GM21515 (cell line): Measurements from ENCODE around the gene TIGD1.
"Not testable (repeated sequence)": the region's sequence is repeated elsewhere in the genome, so short reads cannot be mapped to it uniquely, and the experiment has no call there.

Source experiments
- ATAC-seq: cut with Tn5 transposase; IDR thresholded peaks from one replicate; pipeline ENCODE4 v1.9.1; 2021; ENCODE audit not compliant: unreplicated experiment

The TIGD1 gene

DNA sequence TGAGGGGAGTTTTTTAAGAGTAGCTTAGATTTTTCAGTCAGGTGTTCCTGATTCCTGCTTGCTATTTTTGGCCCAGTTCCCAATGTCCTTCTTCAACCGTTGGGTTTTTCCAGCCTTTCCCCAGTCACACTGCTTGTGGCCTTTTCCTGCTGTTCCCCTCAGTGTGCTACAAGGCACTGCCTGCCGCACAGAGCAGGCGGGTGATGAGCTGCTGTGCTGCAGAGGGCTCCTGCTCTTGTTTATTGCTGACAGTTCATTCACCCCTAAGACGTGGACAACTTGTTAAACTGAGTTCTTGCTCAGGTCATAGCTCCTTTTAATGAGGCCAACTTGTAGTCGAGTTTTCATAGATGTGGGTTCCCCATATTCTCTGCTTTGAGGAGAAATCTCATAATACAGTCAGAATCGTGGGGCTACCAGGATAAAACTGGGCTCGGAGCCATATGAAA lies 20.7 kb upstream of the TIGD1 start:
- ATAC-seq, result no peak

DNA sequence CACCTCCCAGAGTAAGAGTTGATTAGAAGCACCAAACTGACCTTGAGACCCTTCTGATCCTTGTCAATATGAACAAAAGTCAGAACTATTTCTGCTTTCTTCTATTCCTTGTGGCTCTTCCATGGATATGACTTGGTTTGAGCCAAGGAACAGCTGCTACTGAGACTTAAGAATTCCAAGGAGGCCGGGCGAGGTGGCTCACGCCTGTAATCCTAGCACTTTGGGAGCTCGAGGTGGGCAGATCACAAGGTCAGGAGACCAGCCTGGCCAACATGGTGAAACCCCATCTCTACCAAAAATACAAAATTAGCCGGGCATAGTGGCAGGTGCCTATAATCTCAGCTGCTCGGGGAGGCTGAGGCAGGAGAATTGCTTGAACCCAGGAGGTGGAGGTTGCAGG lies 20.1 kb upstream of the TIGD1 start:
- not testable (repeated sequence) for ATAC-seq

DNA sequence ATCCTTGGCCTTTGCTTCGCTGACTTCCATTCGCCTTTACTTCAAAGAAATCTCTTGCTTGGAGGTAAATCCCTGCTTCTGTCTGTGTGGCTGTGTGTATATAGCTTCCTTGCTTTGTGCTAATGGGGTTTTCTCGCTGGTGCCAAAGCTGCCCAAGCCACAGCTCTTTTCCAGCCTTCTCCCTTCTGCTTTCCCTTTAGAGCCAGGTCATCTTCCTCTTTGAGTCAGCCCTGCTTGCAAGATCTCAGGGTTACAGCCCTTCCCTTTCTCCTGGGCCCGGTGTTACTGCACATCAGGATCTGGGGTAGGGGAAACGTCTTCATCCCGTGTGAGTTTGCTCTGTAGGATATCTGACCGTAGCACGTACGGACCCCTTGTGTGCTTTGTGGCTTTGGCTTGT lies 19.2 kb upstream of the TIGD1 start:
- ATAC-seq, result no peak

DNA sequence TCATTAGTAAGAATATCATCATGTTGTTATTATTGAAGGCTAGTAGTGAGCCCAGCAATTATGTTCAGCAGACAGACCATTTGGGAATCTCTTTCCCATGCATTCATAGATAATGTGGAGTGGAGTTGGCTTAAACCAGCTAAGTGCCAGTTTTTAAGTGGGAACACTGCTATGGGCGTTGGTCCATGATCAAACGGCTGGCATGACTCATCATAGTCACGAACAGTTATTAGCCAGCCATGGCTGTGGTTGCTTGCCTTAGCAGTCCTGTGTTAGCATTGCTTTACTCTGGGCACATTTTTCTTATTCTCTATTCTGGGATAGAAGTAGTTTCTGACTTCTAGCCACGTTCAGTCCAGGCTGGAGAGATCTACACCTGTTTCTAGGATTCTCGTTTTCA lies 17.8 kb upstream of the TIGD1 start:
- no peak for ATAC-seq

DNA sequence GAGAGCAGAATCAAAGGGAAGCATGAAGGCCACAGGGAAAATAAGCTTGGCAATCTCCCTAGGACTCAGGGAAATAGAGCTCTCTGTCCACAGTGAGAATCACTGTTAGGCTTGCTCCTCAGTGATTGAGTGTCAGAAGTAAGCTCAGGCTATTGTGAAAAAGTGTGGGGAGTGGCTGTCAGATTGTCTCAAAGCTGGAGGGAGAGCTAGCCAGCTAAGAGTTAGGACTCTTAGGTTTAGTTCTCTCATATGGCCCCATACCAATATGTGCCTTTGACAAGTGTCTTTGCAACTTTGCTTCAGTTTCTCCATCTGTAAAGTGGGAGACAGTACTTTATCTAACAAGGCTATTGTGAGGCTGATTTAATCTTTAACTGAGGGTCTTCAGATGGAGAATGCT lies 17.4 kb upstream of the TIGD1 start:
- ATAC-seq, result no peak

DNA sequence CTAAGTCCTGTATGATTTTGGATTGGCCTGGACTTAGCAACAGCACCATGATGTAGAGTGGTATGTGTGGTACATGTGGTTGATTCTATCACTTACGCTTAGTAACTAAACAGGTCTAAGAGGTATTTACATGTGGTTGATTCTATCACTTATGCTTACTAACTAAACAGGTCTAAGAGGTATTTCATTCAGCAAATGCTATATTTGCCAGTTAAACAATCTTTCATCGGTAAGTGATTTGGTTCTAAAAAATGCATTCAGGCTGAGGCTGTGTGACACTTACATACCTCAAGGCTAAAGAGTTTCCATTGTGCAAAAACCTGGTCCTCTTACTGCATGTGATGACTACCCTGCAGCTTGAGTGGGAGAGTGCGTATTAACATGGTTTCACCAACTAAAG lies 13.2 kb upstream of the TIGD1 start:
- no peak for ATAC-seq

DNA sequence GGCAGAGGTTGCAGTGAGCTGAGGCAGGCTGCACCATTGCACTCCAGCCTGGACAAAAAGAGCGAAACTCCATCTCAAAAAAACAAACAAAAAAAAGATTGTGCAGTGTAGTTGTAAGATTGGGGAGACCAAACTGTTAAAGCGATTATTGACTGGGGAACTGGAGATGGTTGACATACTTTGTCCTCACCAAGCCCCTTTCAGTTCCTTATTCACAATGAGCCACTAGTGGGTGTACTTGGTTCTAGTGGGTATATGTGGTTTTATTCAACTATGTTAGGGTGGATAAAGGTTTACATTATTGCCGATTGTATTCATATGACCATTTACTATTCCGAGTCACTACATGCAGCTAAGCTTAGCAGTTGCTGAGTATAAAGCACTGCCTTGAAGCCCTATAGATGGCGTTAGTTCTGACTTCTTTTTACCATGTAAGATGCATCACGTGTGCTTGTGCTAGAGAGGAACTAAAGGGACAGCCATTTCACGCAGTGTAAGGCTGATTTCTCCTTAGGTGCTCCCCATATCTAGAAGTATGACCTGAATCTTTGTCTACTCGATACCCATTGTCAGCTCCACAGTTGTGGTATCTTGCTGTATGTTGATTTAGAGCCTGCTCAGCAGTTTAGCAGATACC lies 12.3 kb upstream of the TIGD1 start:
- no peak for ATAC-seq

DNA sequence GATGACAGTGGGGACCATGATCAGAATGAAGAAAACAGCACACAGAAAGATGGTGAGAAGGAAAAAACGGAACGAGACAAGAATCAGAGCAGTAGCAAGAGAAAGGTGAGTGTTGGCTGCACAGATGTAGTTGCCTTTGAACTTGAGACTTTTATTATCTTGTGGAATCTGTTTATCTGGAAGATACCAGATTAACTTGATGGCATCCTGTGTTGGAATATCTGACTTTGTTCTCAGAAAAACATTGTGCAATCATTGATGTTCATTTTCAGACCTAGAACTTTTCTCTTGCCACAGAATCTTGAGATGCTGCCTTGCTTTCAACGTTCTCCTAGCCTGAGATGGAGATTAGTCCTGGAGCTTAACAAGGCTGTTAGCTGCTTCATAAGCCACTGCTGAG lies 6.1 kb upstream of the TIGD1 start:
- no peak for ATAC-seq

DNA sequence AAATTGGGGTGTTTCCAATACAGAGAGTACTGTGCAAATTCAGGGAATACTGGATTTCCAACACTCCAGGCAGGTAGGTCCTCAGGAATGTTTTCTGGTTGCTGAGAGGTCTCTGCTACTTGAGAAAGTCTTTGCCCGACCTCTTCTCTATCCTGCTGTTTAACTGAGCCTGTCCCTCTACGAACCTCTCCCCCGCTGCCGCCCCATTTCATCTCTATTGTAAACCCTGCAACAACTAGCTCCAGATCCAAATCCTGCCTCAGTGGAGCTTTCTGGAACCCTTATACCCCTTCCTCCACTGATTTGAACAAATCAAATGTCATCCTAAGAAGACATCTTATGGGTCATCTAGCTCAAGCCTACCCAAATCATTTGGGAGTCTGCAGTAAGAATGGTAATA lies 1.4 kb upstream of the TIGD1 start:
- ATAC-seq, result no peak

DNA sequence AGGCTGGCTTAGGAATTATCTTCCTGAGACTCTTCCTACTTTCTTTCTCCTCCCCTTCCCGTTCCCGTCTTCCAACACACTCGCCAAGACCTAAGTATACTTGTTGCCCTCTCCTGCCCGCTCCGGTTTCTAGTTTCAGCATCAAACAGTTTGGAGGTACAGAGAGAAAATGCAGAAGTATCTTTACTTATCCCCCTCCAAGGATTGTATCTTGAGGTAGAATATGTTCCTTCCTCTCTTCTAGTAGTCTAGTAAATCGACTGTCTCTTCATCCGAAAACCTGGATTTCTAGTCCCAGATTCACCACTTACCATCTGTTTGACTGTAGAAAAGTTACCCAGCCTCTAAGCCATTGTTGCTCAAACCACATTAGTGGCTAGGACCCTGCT lies 887 bp upstream of the TIGD1 start:
- ATAC-seq, result no peak

DNA sequence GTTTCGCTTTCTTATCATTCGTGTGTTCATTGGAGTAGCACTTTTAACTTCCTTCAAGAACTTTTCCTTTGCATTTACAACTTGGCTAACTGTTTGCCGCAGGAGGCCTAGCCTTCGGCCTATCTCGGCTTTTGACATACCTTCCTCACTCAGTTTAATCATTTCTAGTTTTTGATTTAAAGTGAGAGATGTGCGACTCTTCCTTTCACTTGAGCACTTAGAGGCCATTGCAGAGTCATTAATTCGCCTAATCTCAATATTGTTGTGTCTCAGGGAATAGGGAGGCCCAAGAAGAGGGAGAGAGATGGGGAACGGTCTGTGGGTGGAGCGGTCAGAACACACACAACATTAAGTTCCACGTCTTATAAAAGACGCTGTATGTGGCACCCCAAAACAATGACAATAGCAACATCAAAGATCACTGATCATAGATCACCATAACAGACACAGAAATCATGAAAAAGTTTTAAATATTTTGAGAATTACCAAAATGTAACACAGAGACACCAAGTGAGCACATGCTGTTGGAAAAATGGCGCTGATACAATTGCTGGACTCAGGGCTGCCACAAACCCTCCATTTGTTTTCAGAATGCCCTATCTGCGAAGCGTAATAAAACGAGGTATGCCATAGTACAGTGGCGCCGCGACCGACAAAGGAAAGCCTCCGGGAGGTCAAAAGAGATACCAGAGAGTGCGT lies 553 bp downstream of the TIGD1 start:
- no peak for ATAC-seq

DNA sequence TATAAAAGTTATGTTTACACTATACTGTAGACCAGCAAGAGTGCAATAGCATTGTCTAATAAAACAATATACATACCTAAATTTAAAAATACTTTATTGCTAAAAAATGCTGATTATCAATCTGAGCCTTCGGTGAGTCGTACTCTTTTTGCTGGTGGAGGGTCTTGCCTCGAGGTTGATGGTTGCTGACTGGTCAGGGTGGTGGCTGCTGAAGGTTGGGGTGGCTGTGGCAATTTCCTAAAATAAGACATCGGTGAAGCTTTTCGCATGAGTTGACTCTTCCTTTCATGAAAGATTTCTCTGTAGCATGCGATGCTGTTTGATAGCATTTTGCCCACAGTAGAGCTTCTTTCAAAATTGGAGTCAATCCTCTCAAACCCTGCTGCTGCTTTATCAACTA lies 2.4 kb downstream of the TIGD1 start:
- ATAC-seq, result no peak

DNA sequence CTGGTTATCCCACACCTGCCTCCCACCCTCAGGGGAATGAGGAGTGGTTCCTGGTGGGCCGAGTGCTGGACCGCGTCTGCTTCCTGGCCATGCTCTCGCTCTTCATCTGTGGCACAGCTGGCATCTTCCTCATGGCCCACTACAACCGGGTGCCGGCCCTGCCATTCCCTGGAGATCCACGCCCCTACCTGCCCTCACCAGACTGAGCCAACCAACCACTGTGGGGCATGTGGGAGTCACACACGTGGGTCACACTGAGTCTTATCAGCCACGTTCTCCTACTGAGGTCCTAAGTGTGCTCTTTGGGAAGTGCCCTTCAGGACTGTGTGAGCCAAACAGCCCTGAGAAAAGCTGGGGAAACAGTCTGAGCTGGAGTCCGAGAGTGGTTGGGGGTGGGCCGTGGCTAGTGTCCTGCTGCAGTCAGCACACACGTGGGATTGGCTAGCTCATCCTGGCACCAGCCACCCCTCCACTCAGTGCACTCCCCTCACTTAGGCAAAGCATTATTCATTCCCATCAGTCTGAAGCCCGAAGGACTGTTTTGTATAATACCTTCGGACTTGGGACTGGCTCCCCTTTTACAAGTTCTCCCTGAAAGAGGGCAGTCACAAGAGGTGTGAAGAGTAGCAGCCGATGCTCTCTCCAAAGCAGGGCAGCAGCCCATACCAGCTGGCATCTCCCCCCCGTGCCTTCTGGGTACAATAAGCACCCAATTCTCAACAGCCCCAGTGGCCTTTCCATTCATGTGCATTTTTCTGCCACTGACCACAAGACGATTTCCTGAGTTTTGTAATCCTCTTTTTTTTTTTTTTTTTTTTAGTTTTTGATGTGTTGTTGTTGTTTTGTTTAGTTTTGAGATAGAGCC lies 4.6 kb downstream of the TIGD1 start:
- ATAC-seq, result no peak

DNA sequence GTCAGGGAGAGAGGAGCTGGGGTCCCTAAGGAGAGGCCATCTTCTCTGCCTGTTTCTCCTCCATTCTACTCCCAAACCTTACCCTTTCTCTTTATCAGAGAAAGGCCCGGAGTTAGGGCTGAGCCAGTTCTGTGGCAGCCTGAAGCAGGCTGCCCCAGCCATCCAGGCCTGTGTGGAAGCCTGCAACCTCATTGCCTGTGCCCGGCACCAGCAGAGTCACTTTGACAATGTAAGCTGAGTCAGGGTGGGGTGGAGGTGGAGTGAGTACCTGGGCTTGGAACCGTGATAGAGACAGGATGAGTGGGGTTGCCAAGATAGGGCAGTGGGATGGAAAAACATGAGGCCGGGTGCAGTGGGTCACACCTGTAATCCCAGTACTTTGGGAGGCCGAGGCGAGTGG lies 5.7 kb downstream of the TIGD1 start:
- ATAC-seq, result no peak

DNA sequence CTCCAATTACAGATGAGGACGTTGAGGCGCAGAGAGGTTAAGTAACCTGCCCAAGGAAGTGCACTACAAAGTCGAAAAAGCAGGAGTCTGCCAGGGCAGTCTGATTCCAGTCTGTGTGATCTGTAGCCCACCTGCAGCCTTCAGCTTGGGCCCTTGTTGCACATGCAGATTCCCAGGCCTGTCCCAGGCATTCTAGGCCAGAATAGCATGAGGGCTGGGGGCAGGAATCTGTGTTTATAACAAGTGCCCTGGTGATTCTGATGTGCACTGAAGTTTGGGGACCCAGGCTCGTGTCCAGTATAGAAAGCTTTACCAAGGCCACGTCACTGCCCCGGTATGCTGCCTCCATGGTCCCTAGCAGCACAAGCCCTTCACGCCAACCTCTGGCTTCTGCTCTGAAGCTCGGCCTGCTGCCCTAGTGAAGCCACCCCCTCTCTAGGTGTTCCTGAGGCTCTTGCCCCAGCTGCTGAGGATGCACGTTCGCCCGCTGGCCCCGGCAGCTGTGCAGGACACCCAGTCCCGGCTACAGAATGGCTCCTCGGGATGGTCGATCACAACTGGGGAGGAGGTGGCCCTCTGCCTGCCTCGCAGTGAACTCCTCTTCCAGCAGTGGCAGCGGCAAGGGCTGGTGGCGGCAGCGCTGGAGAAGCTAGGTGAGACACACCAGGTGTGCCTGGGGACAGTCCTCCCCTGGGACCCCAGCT lies 6.3 kb downstream of the TIGD1 start:
- no peak for ATAC-seq

DNA sequence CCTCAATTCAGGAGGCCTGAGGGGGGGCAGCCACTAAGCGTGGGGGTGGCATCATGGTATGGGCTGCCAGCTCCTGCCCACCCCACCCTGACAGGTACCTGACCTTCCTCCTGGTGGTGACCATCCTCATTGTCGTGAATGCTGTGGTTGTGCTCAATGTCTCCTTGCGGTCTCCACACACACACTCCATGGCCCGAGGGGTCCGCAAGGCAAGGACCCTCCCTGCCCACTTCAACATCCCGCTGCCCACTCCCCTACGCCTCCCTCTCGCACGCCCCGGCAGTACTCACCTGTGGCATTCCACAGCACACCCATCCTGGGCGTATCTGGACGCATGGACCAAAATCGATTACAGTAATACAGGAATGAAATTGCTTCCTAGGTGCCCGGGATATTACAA lies 6.9 kb downstream of the TIGD1 start:
- no peak for ATAC-seq

DNA sequence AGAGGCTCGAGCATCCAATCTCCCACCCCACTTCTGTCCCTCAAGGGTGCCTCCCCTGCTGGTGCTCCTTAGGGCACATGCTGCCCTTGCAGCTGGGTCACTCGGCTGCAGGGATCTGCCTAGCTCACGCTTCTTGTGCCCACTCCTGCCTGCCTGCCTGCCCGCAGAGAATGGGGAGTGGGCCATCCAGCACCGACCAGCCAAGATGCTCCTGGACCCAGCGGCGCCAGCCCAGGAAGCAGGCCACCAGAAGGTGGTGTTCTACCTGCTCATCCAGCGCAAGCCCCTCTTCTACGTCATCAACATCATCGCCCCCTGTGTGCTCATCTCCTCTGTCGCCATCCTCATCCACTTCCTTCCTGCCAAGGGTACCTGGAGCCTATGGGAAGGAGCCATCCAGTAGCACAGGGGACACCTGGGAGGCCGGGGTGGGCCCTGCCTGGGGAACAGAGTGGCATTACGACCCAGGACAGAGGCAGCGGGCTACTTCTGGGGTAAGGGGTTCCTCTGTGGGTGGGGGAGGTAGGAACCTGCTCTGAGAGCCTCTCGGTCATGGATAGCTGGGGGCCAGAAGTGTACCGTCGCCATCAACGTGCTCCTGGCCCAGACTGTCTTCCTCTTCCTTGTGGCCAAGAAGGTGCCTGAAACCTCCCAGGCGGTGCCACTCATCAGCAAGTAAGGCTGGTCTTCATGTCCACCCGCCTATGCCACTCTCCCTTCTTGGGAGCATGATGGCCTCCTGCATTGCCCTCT lies 7.5 kb downstream of the TIGD1 start:
- ATAC-seq, result no peak

DNA sequence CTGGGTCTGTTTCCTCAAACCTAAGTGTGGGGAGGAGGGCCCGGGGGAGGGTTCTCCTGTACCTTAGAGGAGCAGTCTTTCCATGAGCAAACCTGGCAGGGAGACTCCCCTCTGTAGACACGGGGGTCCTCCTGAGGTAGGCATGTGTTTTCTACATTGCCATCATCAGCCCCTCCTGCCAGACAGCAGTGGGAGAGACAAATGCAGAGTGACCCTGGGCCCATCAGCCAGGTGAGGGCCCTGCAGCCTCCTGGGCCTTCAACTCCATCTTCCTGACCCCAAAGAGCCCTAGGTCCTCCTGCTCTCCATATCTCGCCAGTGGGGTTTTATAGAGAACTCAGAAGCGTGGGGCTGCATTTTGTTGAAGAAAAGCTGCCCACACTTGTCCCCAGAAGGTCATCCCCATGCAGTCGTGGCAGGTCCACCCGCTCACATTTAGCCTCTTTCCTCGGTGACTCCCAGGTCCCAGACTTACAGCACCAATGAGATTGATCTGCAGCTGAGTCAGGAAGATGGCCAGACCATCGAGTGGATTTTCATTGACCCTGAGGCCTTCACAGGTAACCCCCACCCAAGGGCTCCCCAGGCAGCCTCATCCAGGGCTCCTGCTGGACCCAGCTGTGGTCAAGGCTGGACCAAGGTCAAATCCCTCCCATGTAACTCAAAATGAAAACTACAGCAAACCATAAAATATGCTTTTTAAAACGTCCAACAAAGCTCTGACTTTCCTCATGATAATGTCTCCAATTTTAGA lies 8.2 kb downstream of the TIGD1 start:
- ATAC-seq, result no peak

DNA sequence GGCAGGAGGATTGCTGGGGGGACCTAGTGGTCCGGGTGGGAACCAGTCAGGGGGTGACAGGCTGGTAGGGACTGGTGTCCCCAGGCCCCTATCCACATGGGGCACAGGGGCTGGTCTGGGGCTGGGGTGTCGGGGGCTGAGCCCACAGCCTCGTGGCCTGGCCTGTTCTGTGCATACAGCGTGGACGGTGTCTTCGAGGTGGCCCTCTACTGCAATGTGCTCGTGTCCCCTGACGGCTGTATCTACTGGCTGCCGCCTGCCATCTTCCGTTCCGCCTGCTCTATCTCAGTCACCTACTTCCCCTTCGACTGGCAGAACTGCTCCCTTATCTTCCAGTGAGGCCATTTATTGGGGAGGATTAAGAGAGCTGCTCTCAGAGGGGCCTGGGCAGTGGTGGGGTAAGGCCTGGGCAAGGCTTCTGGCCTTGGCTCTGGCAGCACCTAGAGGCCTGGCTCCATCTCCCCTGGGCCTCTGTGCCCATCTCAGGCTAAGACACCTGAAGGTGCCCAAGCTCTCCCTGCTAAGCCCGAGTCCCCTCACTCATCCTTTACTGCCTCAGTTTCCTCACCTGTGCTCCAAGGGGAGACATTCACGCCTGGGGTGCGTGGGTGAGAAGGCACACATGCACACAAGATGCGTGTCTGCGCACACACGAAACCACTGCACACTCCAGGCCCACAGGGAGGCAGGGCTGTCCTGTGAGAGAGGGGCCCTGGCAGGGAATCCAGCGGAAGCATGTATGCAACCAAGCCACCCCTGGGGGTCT lies 9.0 kb downstream of the TIGD1 start:
- no peak for ATAC-seq
